GM12801 (cell line): Measurements from ENCODE around the gene KIF2A.

Source experiments
- TF ChIP-seq, protein P1 (sequence below): IDR thresholded peaks from one replicate; pipeline ENCODE4 v1.5.1; 2011; ENCODE audit warnings: control low read depth; ENCODE audit not compliant: insufficient read length; ENCODE audit errors: extremely low read depth

Gene KIF2A

DNA sequence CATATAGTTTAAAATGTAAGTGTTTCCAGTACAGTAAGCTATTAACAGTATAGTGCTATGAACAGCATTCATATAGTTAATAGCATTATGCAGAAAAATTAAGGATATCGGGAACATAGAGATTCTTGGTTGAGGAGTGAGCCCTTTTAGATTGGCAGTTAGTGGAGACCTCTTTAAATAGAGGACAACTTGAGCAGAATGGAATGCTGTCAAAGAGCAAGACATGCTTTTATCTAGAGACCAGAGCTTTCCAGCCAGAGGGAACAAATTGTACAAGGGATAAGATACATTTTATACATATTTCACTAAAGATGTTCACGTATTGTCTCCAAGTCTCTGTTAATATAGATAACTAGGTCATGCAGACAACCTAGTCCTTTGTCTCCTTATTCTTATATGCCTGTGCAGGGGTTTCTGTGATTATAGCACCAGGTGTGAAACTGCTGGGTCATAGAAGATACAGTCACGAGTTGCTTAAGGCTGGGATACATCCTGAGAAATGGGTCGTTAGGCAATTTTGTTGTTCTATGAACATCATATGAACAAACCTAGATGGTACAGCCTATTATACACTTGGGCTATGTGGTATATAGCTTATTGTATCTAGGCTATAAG is 112.6 kb downstream of the KIF2A start:
- TF ChIP-seq, protein P1, sequence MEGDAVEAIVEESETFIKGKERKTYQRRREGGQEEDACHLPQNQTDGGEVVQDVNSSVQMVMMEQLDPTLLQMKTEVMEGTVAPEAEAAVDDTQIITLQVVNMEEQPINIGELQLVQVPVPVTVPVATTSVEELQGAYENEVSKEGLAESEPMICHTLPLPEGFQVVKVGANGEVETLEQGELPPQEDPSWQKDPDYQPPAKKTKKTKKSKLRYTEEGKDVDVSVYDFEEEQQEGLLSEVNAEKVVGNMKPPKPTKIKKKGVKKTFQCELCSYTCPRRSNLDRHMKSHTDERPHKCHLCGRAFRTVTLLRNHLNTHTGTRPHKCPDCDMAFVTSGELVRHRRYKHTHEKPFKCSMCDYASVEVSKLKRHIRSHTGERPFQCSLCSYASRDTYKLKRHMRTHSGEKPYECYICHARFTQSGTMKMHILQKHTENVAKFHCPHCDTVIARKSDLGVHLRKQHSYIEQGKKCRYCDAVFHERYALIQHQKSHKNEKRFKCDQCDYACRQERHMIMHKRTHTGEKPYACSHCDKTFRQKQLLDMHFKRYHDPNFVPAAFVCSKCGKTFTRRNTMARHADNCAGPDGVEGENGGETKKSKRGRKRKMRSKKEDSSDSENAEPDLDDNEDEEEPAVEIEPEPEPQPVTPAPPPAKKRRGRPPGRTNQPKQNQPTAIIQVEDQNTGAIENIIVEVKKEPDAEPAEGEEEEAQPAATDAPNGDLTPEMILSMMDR = no peak

DNA sequence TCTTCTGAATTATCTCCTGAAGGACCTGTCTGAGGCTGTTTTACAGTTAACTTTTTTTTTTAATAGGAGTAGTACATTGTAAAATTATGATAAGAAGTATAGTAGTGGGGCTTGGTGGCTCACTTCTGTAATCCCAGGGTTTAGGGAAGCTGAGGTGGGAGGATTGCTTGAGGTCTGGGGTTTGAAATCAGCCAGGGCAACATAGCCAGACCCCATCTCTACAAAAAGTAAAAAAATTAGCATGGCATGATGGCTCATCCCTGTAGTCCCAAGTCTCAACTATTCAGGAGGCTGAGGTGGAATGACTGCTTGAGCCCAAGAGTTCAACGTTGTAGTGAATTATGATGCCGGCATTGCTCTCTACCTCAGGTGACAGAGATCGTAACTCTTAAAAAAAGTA is 113.6 kb downstream of the KIF2A start:
- TF ChIP-seq, protein P1 = no peak

DNA sequence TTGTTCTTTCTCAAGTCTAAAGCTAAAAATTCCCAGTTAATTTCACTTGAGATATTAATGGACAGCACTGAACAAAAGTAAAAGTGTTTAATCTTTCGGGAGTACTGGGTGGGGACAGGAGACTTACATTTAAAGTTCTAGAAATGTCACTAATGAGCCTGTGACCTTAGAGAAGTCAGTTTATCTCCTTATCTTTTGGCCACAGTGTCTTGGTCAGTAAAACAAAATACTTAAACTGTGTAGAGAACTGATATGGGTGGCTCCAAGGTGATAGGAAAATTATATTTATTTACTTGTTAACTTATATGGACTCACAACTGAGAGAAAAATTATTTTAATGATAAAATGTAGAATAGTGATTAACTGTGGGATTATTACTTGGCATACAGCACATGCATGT is 115.4 kb downstream of the KIF2A start:
- TF ChIP-seq, protein P1 = no peak

DNA sequence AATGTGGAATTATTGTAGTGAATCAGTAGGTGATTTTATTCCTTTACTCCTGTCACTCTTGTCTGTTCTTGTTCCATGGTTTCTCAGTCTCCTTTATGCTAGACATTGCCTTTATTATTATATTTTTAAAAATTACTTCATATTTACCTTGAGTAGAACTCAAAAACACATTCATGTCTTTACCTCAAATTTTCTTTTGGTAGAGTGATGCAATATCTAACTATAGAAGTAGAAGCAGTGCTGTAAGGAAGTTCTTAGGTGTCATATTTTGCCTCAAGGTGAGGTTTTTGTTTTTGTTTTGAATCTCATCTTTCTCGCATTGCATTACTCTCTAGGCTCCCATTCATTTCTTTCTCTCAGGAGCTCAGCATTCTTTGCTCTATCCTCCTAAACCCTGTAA is 118.8 kb downstream of the KIF2A start:
- TF ChIP-seq, protein P1 = no peak

DNA sequence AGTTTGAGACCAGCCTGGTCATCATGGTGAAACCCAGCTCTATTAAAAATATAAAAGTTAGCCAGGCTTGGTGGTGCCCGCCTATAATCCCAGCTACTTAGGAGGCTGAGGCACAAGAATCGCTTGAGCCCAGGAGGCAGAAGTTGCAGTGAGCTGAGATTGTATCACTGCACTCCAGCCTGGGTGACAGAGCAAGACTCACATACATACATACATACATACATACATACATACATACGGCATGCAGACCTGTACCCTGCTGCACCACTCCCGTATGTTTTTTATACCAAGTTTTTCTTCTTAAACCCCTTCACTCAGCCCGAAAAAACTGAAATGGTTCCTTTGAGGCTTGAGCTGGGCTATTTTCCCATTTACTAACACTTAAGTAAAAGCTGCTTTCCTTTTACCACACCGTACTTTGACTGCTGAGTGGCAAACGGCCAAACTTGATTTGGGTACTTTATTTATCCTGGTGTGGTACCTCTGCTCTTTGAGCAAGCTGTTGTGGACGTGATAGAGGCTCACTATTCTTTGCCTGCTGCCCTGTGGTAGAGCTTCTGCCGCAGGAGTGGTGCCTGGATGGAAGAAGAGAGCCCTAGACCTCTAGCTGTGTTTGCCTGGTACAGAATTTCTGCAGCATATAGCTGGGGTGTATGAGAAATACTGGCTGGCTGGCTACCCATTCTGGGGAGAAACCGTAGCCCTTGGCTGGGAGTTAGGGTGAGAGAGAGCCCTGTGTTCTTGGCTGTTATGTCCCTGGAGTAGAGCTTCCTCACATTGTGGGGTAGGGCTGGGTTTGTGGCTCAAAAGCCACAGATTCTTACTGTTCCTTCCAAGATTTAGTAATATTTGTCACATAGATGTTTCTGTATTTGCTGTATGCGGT is 126.0 kb downstream of the KIF2A start:
- TF ChIP-seq, protein P1 = no peak

DNA sequence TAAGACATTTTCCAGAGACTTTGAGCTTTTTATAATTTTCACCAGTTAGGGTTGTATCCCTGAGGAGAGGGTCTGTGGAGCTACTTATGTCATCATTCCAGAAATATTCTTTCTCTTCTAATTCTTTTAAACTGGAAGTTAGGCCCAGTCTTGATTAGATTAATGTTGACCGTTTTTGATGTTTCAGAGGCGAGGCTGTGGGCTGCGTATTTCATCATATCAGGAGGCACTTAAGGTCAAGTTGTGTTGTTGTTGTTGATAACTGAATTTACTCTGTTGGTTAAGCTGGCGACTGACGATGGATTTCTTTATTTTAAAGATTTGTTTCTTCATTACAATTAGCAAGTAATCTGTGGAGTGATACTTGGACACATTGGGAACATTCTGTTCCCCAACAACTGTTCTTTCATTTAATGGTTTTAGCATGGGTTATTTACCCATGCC is 126.6 kb downstream of the KIF2A start:
- TF ChIP-seq, protein P1 = no peak
